Measurements from ENCODE around the gene KCNN4. TPM values are rescaled to one million over a fixed set of nuclear protein-coding genes. Genes with fewer than 3 reads are reported as not detected.

KCNN4 gene
- total RNA-seq, 1 experiment from 2014 or later: 45.9 TPM

GRCh38 chr19:43748685-43749084, 32.1 kb downstream of the KCNN4 start:
- H3K9me3 Mint-ChIP-seq (ENCODE audit: unreplicated experiment): no peaks in the 10 kb centered on the region
- peaks cover 37% of the 10 kb centered on the region for H3K4me1 Mint-ChIP-seq (ENCODE audit: insufficient read depth, unreplicated experiment)
- H3K36me3 Mint-ChIP-seq (ENCODE audit: insufficient read depth, unreplicated experiment): peaks cover 74% of the 10 kb centered on the region
- DNase-seq (ENCODE audit: unreplicated experiment): no peak
- no peak overlapping the region for H3K4me3 Mint-ChIP-seq (ENCODE audit: unreplicated experiment)
- BruUV-seq (replicated peaks): no TSS peak
- TF ChIP-seq CTCF (IDR thresholded peaks at IDR 0.05; ENCODE audit: unreplicated experiment): no peak
- intact Hi-C loops (cut with micrococcal nuclease): no loop called here
- ChIA-PET POLR2A (no interaction called here), CTCF (interaction anchor here (0.7 to 1.5 kb wide), 4 partner anchors 18 to 32 kb away, joined by 3 to 4 read pairs (median 4); partner anchors contain the start of gene KCNN4)
- H3K27me3 Mint-ChIP-seq (ENCODE audit: insufficient read depth, unreplicated experiment): no peaks in the 10 kb centered on the region
- H3K27ac Mint-ChIP-seq (ENCODE audit: low read depth, unreplicated experiment): no peak overlapping the region

- ChIA-PET CTCF (interaction anchor here (0.7 kb wide), 2 partner anchors 30 to 33 kb away, joined by 3 read pairs; partner anchors contain the start of gene KCNN4), POLR2A (no interaction called here)
- DNase-seq (ENCODE audit: unreplicated experiment): no peak
- no peaks in the 10 kb centered on the region for H3K9me3 Mint-ChIP-seq (ENCODE audit: unreplicated experiment)
- TF ChIP-seq CTCF (IDR thresholded peaks at IDR 0.05; ENCODE audit: unreplicated experiment): no peak
- H3K4me3 Mint-ChIP-seq (ENCODE audit: unreplicated experiment): no peak overlapping the region
- H3K36me3 Mint-ChIP-seq (ENCODE audit: insufficient read depth, unreplicated experiment): peaks cover 79% of the 10 kb centered on the region
- H3K27me3 Mint-ChIP-seq (ENCODE audit: insufficient read depth, unreplicated experiment): no peaks in the 10 kb centered on the region
- no TSS peak for BruUV-seq (replicated peaks)
- intact Hi-C loops (cut with micrococcal nuclease): no loop called here
- no peak overlapping the region for H3K27ac Mint-ChIP-seq (ENCODE audit: low read depth, unreplicated experiment)
- H3K4me1 Mint-ChIP-seq (ENCODE audit: insufficient read depth, unreplicated experiment): peaks cover 37% of the 10 kb centered on the region
These were observed 32.6 kb downstream of the KCNN4 start for GRCh38 chr19:43748205-43748594.

- no peaks in the 10 kb centered on the region for H3K9me3 Mint-ChIP-seq (ENCODE audit: unreplicated experiment)
- H3K4me1 Mint-ChIP-seq (ENCODE audit: insufficient read depth, unreplicated experiment): peaks cover 32% of the 10 kb centered on the region
- intact Hi-C loops (cut with micrococcal nuclease): no loop called here
- no peaks in the 10 kb centered on the region for H3K27me3 Mint-ChIP-seq (ENCODE audit: insufficient read depth, unreplicated experiment)
- H3K27ac Mint-ChIP-seq (ENCODE audit: low read depth, unreplicated experiment): no peak overlapping the region
- no peak overlapping the region for H3K4me3 Mint-ChIP-seq (ENCODE audit: unreplicated experiment)
- CTCF ChIA-PET: interaction anchor here (0.7 to 4.8 kb wide), 5 partner anchors 8 to 62 kb away, joined by 3 to 41 read pairs (median 4); partner anchors contain the start of genes KCNN4 and SMG9
- TF ChIP-seq CTCF (IDR thresholded peaks at IDR 0.05; ENCODE audit: unreplicated experiment): no peak
- POLR2A ChIA-PET: no interaction called here
- BruUV-seq (replicated peaks): no TSS peak
- peaks cover 80% of the 10 kb centered on the region for H3K36me3 Mint-ChIP-seq (ENCODE audit: insufficient read depth, unreplicated experiment)
- no peak for DNase-seq (ENCODE audit: unreplicated experiment)
These were observed 33.1 kb downstream of the KCNN4 start for GRCh38 chr19:43747557-43748204.

GRCh38 chr19:43743059-43743458, 37.7 kb downstream of the KCNN4 start:
- TF ChIP-seq CTCF (IDR thresholded peaks at IDR 0.05; ENCODE audit: unreplicated experiment): no peak
- intact Hi-C loops (cut with micrococcal nuclease): no loop called here
- Mint-ChIP-seq H3K9me3 (ENCODE audit: unreplicated experiment) (no peaks in the 10 kb centered on the region), H3K36me3 (ENCODE audit: insufficient read depth, unreplicated experiment) (peaks cover 85% of the 10 kb centered on the region), H3K4me1 (ENCODE audit: insufficient read depth, unreplicated experiment) (peaks cover 32% of the 10 kb centered on the region), H3K27ac (ENCODE audit: low read depth, unreplicated experiment) (peak overlapping the region; percentile 49), H3K4me3 (ENCODE audit: unreplicated experiment) (no peak overlapping the region), H3K27me3 (ENCODE audit: insufficient read depth, unreplicated experiment) (no peaks in the 10 kb centered on the region)
- BruUV-seq (replicated peaks): no TSS peak
- CTCF ChIA-PET: interaction anchor here (0.6 to 4.8 kb wide), 6 partner anchors 37 to 1536 kb away, joined by 3 to 41 read pairs (median 4); partner anchors contain the start of gene ZNF221
- DNase-seq (ENCODE audit: unreplicated experiment): no peak
- POLR2A ChIA-PET: interaction anchor here (1.4 kb wide), 1 partner anchor 12 kb away, joined by 5 read pairs; the partner anchor contains the start of gene SMG9
